ENCODE measurements around the gene DTX1.

- TF ChIP-seq CTCF (IDR thresholded peaks at IDR 0.05 in 4 of 5, conservative IDR thresholded peaks at IDR 0.05 in 1 of 5) (no peak), POLR2A (IDR thresholded peaks at IDR 0.05) (no peak)
Observed at GRCh38 chr12:113082486-113083148, 26.1 kb downstream of the DTX1 start.
